ENCODE data around the gene B4GALNT3. TPM values are rescaled to one million over a fixed set of nuclear protein-coding genes. Genes with fewer than 3 reads are reported as not detected.
A peak's percentile ranks its signal among the peaks of the same experiment; 100 is the strongest.

Gene B4GALNT3
- total and polyA plus RNA-seq, 4 donors = 1.7 to 36.1 (median 13.0) TPM

DNA sequence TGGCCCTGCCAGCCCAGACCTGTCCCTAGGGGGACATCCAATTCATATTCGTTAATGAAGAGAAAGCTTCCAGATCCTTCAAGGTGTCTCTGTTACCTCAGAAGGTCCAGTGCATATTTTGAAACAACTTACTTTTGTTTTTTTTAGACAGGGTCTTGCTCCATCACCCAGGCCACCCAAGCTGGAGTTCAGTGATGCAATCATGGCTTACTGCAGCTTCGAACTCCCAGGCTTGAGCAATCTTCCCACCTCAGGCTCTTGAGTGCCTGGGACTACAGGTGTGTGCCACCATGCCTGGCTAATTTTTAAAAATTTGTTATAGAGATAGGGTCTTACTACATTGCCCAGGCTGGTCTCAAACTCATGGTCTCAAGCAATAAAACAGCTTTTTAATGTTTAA lies 48.4 kb downstream of the B4GALNT3 start:
- no peaks in the 10 kb centered on the region for H3K36me3 ChIP-seq (ENCODE audit: control insufficient read depth in 4 of 4, insufficient read depth in 4 of 4, low read length in 4 of 4)
- no peak for ATAC-seq (ENCODE audit: insufficient read depth, low FRiP score)
- H3K9ac ChIP-seq (ENCODE audit: insufficient read depth in 1 of 2, low read length in 2 of 2) = no peak overlapping the region
- TF ChIP-seq, protein P1, sequence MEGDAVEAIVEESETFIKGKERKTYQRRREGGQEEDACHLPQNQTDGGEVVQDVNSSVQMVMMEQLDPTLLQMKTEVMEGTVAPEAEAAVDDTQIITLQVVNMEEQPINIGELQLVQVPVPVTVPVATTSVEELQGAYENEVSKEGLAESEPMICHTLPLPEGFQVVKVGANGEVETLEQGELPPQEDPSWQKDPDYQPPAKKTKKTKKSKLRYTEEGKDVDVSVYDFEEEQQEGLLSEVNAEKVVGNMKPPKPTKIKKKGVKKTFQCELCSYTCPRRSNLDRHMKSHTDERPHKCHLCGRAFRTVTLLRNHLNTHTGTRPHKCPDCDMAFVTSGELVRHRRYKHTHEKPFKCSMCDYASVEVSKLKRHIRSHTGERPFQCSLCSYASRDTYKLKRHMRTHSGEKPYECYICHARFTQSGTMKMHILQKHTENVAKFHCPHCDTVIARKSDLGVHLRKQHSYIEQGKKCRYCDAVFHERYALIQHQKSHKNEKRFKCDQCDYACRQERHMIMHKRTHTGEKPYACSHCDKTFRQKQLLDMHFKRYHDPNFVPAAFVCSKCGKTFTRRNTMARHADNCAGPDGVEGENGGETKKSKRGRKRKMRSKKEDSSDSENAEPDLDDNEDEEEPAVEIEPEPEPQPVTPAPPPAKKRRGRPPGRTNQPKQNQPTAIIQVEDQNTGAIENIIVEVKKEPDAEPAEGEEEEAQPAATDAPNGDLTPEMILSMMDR (IDR thresholded peaks at IDR 0.05; ENCODE audit: control extremely low read depth, extremely low read depth) = no peak
- peaks cover 0 to 13% (median 5%) of the 10 kb centered on the region in 5 donors for H3K4me1 ChIP-seq (ENCODE audit: control insufficient read depth in 5 of 5, insufficient read depth in 5 of 5, low read length in 5 of 5)
- no peak overlapping the region for H3K27ac ChIP-seq (ENCODE audit: low read depth in 1 of 2, low read length in 1 of 2)
- H3K4me3 ChIP-seq = no peak overlapping the region
- H3K9me3 ChIP-seq (ENCODE audit: control insufficient read depth in 4 of 4, insufficient read depth in 3 of 4, low read length in 3 of 4) = no peaks in the 10 kb centered on the region
- no peaks in the 10 kb centered on the region for H3K27me3 ChIP-seq (ENCODE audit: control insufficient read depth in 3 of 3, insufficient read depth in 3 of 3, low read length in 2 of 3)
- WGBS, 2 donors = 49 to 63% methylated on average over 2 of the region's 2 CpGs
- DNase-seq = no peak

DNA sequence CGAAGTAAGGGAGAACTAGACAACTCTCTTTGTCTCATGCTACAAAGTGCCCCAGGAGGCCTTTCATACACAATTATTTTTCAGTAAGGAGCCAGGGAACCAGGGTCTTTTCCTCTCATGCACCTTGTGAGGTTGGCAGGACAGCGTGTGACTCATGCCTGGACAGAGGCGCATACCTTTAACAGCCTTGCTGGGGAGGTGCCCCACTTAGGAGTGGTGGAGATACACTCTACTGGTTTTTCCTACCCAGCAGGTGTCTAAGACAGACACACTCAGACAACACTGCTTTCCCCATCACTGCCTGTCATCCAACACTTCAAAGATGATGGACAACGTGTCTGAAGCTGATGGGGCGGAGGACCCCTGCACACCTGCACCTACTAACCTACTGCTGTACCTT lies 49.1 kb downstream of the B4GALNT3 start:
- Histone ChIP-seq H3K9me3 (ENCODE audit: control insufficient read depth in 4 of 4, insufficient read depth in 3 of 4, low read length in 3 of 4) (no peaks in the 10 kb centered on the region), H3K4me1 (ENCODE audit: control insufficient read depth in 5 of 5, insufficient read depth in 5 of 5, low read length in 5 of 5) (peaks cover 0 to 16% (median 3%) of the 10 kb centered on the region in 5 donors), H3K36me3 (ENCODE audit: control insufficient read depth in 4 of 4, insufficient read depth in 4 of 4, low read length in 4 of 4) (no peaks in the 10 kb centered on the region), H3K27ac (ENCODE audit: low read depth in 1 of 2, low read length in 1 of 2) (peak overlapping the region in 1 of 2 donors; percentile 69), H3K4me3 (no peak overlapping the region), H3K9ac (ENCODE audit: insufficient read depth in 1 of 2, low read length in 2 of 2) (no peak overlapping the region), H3K27me3 (ENCODE audit: control insufficient read depth in 3 of 3, insufficient read depth in 3 of 3, low read length in 2 of 3) (no peaks in the 10 kb centered on the region)
- WGBS, 2 donors = 66 to 69% methylated on average over 5 of the region's 5 CpGs
- ATAC-seq (ENCODE audit: insufficient read depth, low FRiP score) = peak; percentile 22
- no peak for DNase-seq
- TF ChIP-seq, protein P1 (IDR thresholded peaks at IDR 0.05; ENCODE audit: control extremely low read depth, extremely low read depth) = no peak

DNA sequence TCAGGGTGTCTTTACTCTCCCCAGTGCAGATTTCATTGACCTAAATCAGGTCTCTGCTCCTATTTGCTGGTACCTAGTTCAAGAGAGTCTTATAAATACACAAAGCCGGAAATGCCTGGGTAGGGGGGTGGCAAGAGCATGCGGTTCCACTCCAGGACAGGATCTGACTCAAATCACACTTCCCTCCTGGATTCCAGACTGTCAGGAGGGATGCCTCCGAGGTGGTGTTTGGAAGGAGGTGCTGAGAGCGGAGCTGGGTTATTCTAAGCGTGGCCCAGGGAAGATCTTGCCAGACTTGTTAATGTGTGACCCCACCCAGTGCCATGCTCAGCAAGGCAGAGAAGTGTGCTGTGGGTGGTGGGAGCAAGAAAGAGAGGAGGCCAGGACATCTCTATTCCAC lies 49.8 kb downstream of the B4GALNT3 start:
- no peak overlapping the region for H3K4me3 ChIP-seq
- peak; percentile 49 for ATAC-seq (ENCODE audit: insufficient read depth, low FRiP score)
- peaks cover 0 to 16% (median 3%) of the 10 kb centered on the region in 5 donors for H3K4me1 ChIP-seq (ENCODE audit: control insufficient read depth in 5 of 5, insufficient read depth in 5 of 5, low read length in 5 of 5)
- TF ChIP-seq, protein P1 (IDR thresholded peaks at IDR 0.05; ENCODE audit: control extremely low read depth, extremely low read depth) = no peak
- no peaks in the 10 kb centered on the region for H3K36me3 ChIP-seq (ENCODE audit: control insufficient read depth in 4 of 4, insufficient read depth in 4 of 4, low read length in 4 of 4)
- no peaks in the 10 kb centered on the region for H3K27me3 ChIP-seq (ENCODE audit: control insufficient read depth in 3 of 3, insufficient read depth in 3 of 3, low read length in 2 of 3)
- no peak overlapping the region for H3K9ac ChIP-seq (ENCODE audit: insufficient read depth in 1 of 2, low read length in 2 of 2)
- WGBS, 2 donors = 31 to 43% methylated on average over 5 of the region's 5 CpGs
- DNase-seq = peak in 2 of 3 donors; percentile 20 to 39
- H3K27ac ChIP-seq (ENCODE audit: low read depth in 1 of 2, low read length in 1 of 2) = peak overlapping the region in 1 of 2 donors; percentile 73
- no peaks in the 10 kb centered on the region for H3K9me3 ChIP-seq (ENCODE audit: control insufficient read depth in 4 of 4, insufficient read depth in 3 of 4, low read length in 3 of 4)

All from lung (tissue), 12 donors.